ENCODE results near the gene DCC.

The DCC gene

DNA sequence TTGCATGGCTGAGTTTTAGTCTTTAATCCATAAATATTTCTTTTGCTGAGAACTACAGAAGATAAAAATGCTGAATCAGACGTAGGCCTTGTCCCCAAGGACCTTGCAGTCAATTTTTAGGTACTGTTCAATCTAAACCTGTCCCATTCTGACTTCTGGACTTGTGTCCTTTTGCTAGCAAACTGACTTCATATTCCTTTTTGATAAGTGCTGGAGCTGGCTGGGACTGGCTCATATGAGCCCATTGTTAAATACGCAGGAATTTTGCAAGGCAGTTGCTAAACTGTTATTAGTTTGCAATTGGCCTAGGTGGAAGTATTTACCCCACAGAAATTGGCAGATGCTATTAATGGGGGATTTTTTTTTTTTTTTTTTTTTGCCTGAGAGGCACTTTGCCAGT, 941.4 kb downstream of the DCC start:
- no peaks in the 10 kb centered on the region for H3K27me3 ChIP-seq (ENCODE audit: control insufficient read depth, insufficient read depth, low read length)
- no peak overlapping the region for H3K27ac ChIP-seq
- TF ChIP-seq, protein P1, sequence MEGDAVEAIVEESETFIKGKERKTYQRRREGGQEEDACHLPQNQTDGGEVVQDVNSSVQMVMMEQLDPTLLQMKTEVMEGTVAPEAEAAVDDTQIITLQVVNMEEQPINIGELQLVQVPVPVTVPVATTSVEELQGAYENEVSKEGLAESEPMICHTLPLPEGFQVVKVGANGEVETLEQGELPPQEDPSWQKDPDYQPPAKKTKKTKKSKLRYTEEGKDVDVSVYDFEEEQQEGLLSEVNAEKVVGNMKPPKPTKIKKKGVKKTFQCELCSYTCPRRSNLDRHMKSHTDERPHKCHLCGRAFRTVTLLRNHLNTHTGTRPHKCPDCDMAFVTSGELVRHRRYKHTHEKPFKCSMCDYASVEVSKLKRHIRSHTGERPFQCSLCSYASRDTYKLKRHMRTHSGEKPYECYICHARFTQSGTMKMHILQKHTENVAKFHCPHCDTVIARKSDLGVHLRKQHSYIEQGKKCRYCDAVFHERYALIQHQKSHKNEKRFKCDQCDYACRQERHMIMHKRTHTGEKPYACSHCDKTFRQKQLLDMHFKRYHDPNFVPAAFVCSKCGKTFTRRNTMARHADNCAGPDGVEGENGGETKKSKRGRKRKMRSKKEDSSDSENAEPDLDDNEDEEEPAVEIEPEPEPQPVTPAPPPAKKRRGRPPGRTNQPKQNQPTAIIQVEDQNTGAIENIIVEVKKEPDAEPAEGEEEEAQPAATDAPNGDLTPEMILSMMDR (IDR thresholded peaks at IDR 0.05) = no peak
- H3K79me2 ChIP-seq = no peaks in the 10 kb centered on the region
- H3K4me3 ChIP-seq (ENCODE audit: low read depth, low read length) = no peak overlapping the region
- H3K4me2 ChIP-seq (ENCODE audit: low read length) = no peak overlapping the region
- no peaks in the 10 kb centered on the region for H3K4me1 ChIP-seq
- no peaks in the 10 kb centered on the region for H3K36me3 ChIP-seq (ENCODE audit: control insufficient read depth, insufficient read depth, low read length)
- no peaks in the 10 kb centered on the region for H3K9me3 ChIP-seq (ENCODE audit: control insufficient read depth, low read length)
- no peak overlapping the region for H2AFZ ChIP-seq
- no peak overlapping the region for H3K9ac ChIP-seq

GRCh38 chr18:53283708-53284107, 943.7 kb downstream of the DCC start:
- TF ChIP-seq, protein P1 (IDR thresholded peaks at IDR 0.05) = no peak
- no peak overlapping the region for H2AFZ ChIP-seq
- no peaks in the 10 kb centered on the region for H3K36me3 ChIP-seq (ENCODE audit: control insufficient read depth, insufficient read depth, low read length)
- H3K4me3 ChIP-seq (ENCODE audit: low read depth, low read length) = no peak overlapping the region
- H3K27me3 ChIP-seq (ENCODE audit: control insufficient read depth, insufficient read depth, low read length) = no peaks in the 10 kb centered on the region
- no peaks in the 10 kb centered on the region for H3K79me2 ChIP-seq
- no peaks in the 10 kb centered on the region for H3K4me1 ChIP-seq
- H3K4me2 ChIP-seq (ENCODE audit: low read length) = no peak overlapping the region
- no peak overlapping the region for H3K9ac ChIP-seq
- H3K9me3 ChIP-seq (ENCODE audit: control insufficient read depth, low read length) = no peaks in the 10 kb centered on the region
- H3K27ac ChIP-seq = no peak overlapping the region

GRCh38 chr18:53305461-53305860, 965.5 kb downstream of the DCC start:
- Histone ChIP-seq H3K36me3 (ENCODE audit: control insufficient read depth, insufficient read depth, low read length) (no peaks in the 10 kb centered on the region), H3K4me1 (no peaks in the 10 kb centered on the region), H3K4me2 (ENCODE audit: low read length) (no peak overlapping the region), H2AFZ (no peak overlapping the region), H3K79me2 (no peaks in the 10 kb centered on the region), H3K27ac (no peak overlapping the region), H3K9me3 (ENCODE audit: control insufficient read depth, low read length) (no peaks in the 10 kb centered on the region), H3K9ac (no peak overlapping the region), H3K27me3 (ENCODE audit: control insufficient read depth, insufficient read depth, low read length) (no peaks in the 10 kb centered on the region), H3K4me3 (ENCODE audit: low read depth, low read length) (no peak overlapping the region)
- TF ChIP-seq, protein P1 (IDR thresholded peaks at IDR 0.05) = no peak

- Histone ChIP-seq H2AFZ (no peak overlapping the region), H3K4me3 (ENCODE audit: low read depth, low read length) (no peak overlapping the region), H3K27me3 (ENCODE audit: control insufficient read depth, insufficient read depth, low read length) (no peaks in the 10 kb centered on the region), H3K9ac (no peak overlapping the region), H3K79me2 (no peaks in the 10 kb centered on the region), H3K27ac (no peak overlapping the region), H3K9me3 (ENCODE audit: control insufficient read depth, low read length) (no peaks in the 10 kb centered on the region), H3K4me1 (no peaks in the 10 kb centered on the region), H3K36me3 (ENCODE audit: control insufficient read depth, insufficient read depth, low read length) (no peaks in the 10 kb centered on the region), H3K4me2 (ENCODE audit: low read length) (no peak overlapping the region)
- TF ChIP-seq, protein P1 (IDR thresholded peaks at IDR 0.05) = no peak
These were observed 979.6 kb downstream of the DCC start for GRCh38 chr18:53319628-53320027.

DNA sequence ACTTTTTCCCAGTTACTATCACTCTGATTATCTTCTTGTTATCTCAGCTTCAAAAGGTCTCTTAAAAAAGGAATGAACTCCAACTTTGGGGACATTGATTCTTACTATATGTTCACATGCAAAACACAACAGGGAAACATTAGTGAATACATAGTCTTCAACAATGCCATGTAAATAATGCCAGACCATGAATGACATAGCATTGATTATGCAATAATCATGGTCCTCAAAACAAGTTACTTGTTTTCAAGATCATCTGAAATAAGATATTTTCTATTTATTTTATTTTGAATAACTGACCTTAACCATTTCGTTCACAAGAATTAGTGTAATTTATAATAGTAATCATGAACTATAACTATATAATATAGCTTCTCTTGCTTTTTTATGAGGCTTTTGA, 982.2 kb downstream of the DCC start:
- Histone ChIP-seq H3K4me3 (ENCODE audit: low read depth, low read length) (no peak overlapping the region), H3K9me3 (ENCODE audit: control insufficient read depth, low read length) (no peaks in the 10 kb centered on the region), H3K27ac (no peak overlapping the region), H3K4me1 (no peaks in the 10 kb centered on the region), H3K79me2 (no peaks in the 10 kb centered on the region), H3K36me3 (ENCODE audit: control insufficient read depth, insufficient read depth, low read length) (no peaks in the 10 kb centered on the region), H2AFZ (no peak overlapping the region), H3K4me2 (ENCODE audit: low read length) (no peak overlapping the region), H3K9ac (no peak overlapping the region), H3K27me3 (ENCODE audit: control insufficient read depth, insufficient read depth, low read length) (no peaks in the 10 kb centered on the region)
- TF ChIP-seq, protein P1 (IDR thresholded peaks at IDR 0.05) = no peak
